ENCODE results near the gene CRY1. TPM values are rescaled to one million over a fixed set of nuclear protein-coding genes. Genes with fewer than 3 reads are reported as not detected.

CRY1 gene
- total and polyA plus RNA-seq, 9 of the 15 experiments (the other 6 are each of a cell fraction or from before 2014, with no cell fraction given) = 8.7 to 33.3 (median 25.2) TPM

- intact Hi-C loops (cut with micrococcal nuclease) = loop anchor here (1.0 to 5.0 kb wide), 3 partner anchors 30 to 105 kb away; no protein-coding TSS in a partner anchor
- BruUV-seq (replicated peaks) = TSS peak; percentile 58
- Histone ChIP-seq H3K79me2 (ENCODE audit: control insufficient read depth, insufficient read depth, low read length) (peaks cover 38% of the 10 kb centered on the region), H3K4me2 (ENCODE audit: insufficient read depth, low read length) (peak within 1 kb of the TSS; percentile 91), H3K9me3 (replicated peaks; ENCODE audit: control insufficient read depth, insufficient read depth, low read depth, low read length) (peaks cover 5% of the 10 kb centered on the region; the same call in 1 of the 2 replicates), H3K4me1 (replicated peaks in 1 of 2; ENCODE audit: control insufficient read depth in 2 of 2, insufficient read depth in 2 of 2, low read length in 2 of 2) (peaks cover 16 to 25% of the 10 kb centered on the region in 2 experiments), H3K9ac (ENCODE audit: insufficient read depth in 1 of 2, low read depth in 2 of 2, low read length in 2 of 2) (peak within 1 kb of the TSS; percentile 79 to 97), H3K9me1 (ENCODE audit: control insufficient read depth, insufficient read depth, low read length) (no peaks in the 10 kb centered on the region), H3K27me3 (ENCODE audit: control insufficient read depth in 2 of 2, insufficient read depth in 2 of 2, low read length in 2 of 2) (no peaks in the 10 kb centered on the region), H3K4me3 (peak within 1 kb of the TSS; percentile 64), H3K27ac (ENCODE audit: extremely low read depth, low read depth, low read length) (peak within 1 kb of the TSS; percentile 85), H2AFZ (ENCODE audit: low read depth, low read length) (peak within 1 kb of the TSS; percentile 80), H4K20me1 (replicated peaks; ENCODE audit: control insufficient read depth, insufficient read depth, low read length) (no peaks in the 10 kb centered on the region), H3K36me3 (ENCODE audit: control insufficient read depth, insufficient read depth, low read length) (peaks cover 37% of the 10 kb centered on the region)
- ATAC-seq (peak; percentile 96), FAIRE-seq (peak; percentile 88), DNase-seq (ENCODE audit: extremely low read depth in 1 of 4, low spot score in 3 of 4) (peak; percentile 97 to 98 (median 98))
- POLR2A ChIA-PET = interaction anchor here (0.6 to 2.4 kb wide), 9 partner anchors 9 to 76 kb away, joined by 3 to 13 read pairs (median 3); partner anchors contain the start of gene TMEM263
- in situ Hi-C loops (cut with MboI) = no loop called here
- CTCF ChIA-PET (ENCODE audit: low intra/inter-chr PET ratio) = no interaction called here
- WGBS (ENCODE audit: insufficient coverage, low coverage, missing lambda C conversion rate) = under 1% methylated on average over 43 of the region's 50 CpGs
- TF ChIP-seq KDM1A (IDR thresholded peaks at IDR 0.05) = no peak
- TF ChIP-seq CBFB (CRISPR knock-in tag; IDR thresholded peaks at IDR 0.05) = no peak
- no peak for TF ChIP-seq ZNF780A (CRISPR knock-in tag; IDR thresholded peaks at IDR 0.05)
- TF ChIP-seq ZBTB43 (CRISPR knock-in tag; IDR thresholded peaks at IDR 0.05) = no peak
- TF ChIP-seq ZBTB40 (IDR thresholded peaks at IDR 0.05) = peak; percentile 90
- peak; percentile 62; the same call in 1 of the 2 replicates for TF ChIP-seq ZBTB40 (CRISPR knock-in tag; IDR thresholded peaks at IDR 0.05)
- 0 out of 2 replicates have a peak, but pooled peaks have one; percentile 11 for TF ChIP-seq TOE1 (IDR thresholded peaks at IDR 0.05; ENCODE audit: borderline replicate concordance)
- no peak for TF ChIP-seq TOE1 (CRISPR knock-in tag; IDR thresholded peaks at IDR 0.05; ENCODE audit: borderline replicate concordance, low read depth)
- TF ChIP-seq C11orf30 (IDR thresholded peaks at IDR 0.05; ENCODE audit: low read depth) = no peak
Measured at GRCh38 chr12:106986625-106987389, 106.5 kb downstream of the CRY1 start, which contains the start of gene MTERF2. MTERF2 (minus strand) TSS chr12:106987146; CDS start chr12:106978714, 8,432 bp downstream.

All from K562 (cell line).